Esophagus muscularis mucosa (tissue), 4 donors: ENCODE data around the gene C16orf82. TPM values are rescaled to one million over a fixed set of nuclear protein-coding genes. Genes with fewer than 3 reads are reported as not detected.

ENCODE experiments used
- DNase-seq: peaks from one replicate; pipeline ENCODE4 v3.0.0-alpha.2; 2017; ENCODE audit errors: extremely low spot score
- H3K27ac ChIP-seq, 4 donors: fragments of 200-600 bp; sonication (generic); replicated peaks in 1 of 4; 1 replicate in 3 of 4; 2 replicates in 1 of 4; pipeline ENCODE4 v1.5.1; 2016 to 2019; ENCODE audit warnings: mild to moderate bottlenecking in 1 of 4
- H3K27me3 ChIP-seq, 4 donors: fragments of 200-600 bp; sonication (generic); one replicate each; pipeline versions ENCODE4 v1.5.1 to v1.6.0; 2016 to 2019
- H3K36me3 ChIP-seq, 4 donors: fragments of 200-600 bp; sonication (generic); one replicate each; pipeline ENCODE4 v1.5.1; 2016 to 2019
- H3K4me1 ChIP-seq, 4 donors: fragments of 200-600 bp; sonication (generic); one replicate each; pipeline ENCODE4 v1.5.1; 2016 to 2019
- H3K4me3 ChIP-seq, 4 donors: fragments of 200-600 bp; sonication (generic); 1 replicate in 2 of 4; 2 replicates in 2 of 4; pipeline ENCODE4 v1.5.1; 2016 to 2019; ENCODE audit warnings: mild to moderate bottlenecking in 4 of 4, moderate library complexity in 1 of 4
- H3K9me3 ChIP-seq, 4 donors: fragments of 200-600 bp; sonication (generic); 1 replicate in 3 of 4; 2 replicates in 1 of 4; pipeline ENCODE4 v1.5.1; 2016 to 2019
- CTCF ChIP-seq, 3 experiments: fragments of 200-600 bp in 2 of 3; fragments of 450-650 bp in 1 of 3; sonication (generic) in 2 of 3; IDR thresholded peaks; one replicate each; pipeline ENCODE4 v1.5.1; 2017 to 2019; ENCODE audit warnings: antibody characterized with exemption in 3 of 3, mild to moderate bottlenecking in 2 of 3, moderate library complexity in 1 of 3
- EP300 ChIP-seq: sonication (generic); formaldehyde crosslinking; IDR thresholded peaks from one replicate; pipeline ENCODE4 v1.6.1; 2017; ENCODE audit warnings: antibody characterized with exemption
- POLR2A ChIP-seq: fragments of 450-650 bp; IDR thresholded peaks from one replicate; pipeline ENCODE4 v1.6.1; 2017; ENCODE audit warnings: antibody characterized with exemption, moderate library complexity, mild to moderate bottlenecking, low read depth
- POLR2AphosphoS5 ChIP-seq, 2 donors: sonication (generic); formaldehyde crosslinking; IDR thresholded peaks; one replicate each; pipeline ENCODE4 v1.6.1; 2017; ENCODE audit warnings: antibody characterized with exemption in 2 of 2
- WGBS: methylation state at CpG from one replicate; pipeline ENCODE4 v1.1.5; 2018; 5-methylcytosine and 5-hydroxymethylcytosine counted together
- intact Hi-C: fragments of 100-400 bp; cut with DNase I; formaldehyde crosslinking; loops from one replicate; pipeline ENCODE4 v1.15.1; 2023
- total RNA-seq, 4 donors: library from RNA; depleted of rRNA; stranded (reverse); fragments of >200 nt; gene quantifications; one replicate each; pipeline versions ENCODE4 v1.1.0 to v1.2.1, GENCODE V29; 2016

Gene C16orf82
- total RNA-seq, 4 donors from 2014 or later, result not detected

GRCh38 chr16:27118526-27118925 is 51.8 kb downstream of the C16orf82 start:
- Histone ChIP-seq H3K36me3 (no peaks in the 10 kb centered on the region), H3K27ac (no peak overlapping the region), H3K4me3 (no peak overlapping the region), H3K9me3 (peaks cover 0 to 23% (median 13%) of the 10 kb centered on the region in 4 donors), H3K4me1 (no peaks in the 10 kb centered on the region), H3K27me3 (no peaks in the 10 kb centered on the region)
- no peak for DNase-seq
- no peak for TF ChIP-seq POLR2A
- no peak for TF ChIP-seq POLR2AphosphoS5 (IDR thresholded peaks at IDR 0.05)
- TF ChIP-seq CTCF (IDR thresholded peaks at IDR 0.05), result no peak
- TF ChIP-seq EP300, result no peak
- intact Hi-C loops, result no loop called here
- 57% methylated on average over 5 of the region's 5 CpGs for WGBS

Other genes with a start within 250 kb of the C16orf82 start
- gene KDM8, start 136.6 kb downstream of the C16orf82 start, total RNA-seq, result 1 to 10 TPM; 2.5 to 7.1 (median 3.7) TPM
- gene NSMCE1, start 201.8 kb downstream of the C16orf82 start, total RNA-seq, result 10 to 100 TPM; 49.7 to 68.8 (median 64.0) TPM
- 100 to 1,000 TPM in 3 of 4 donors, 10 to 100 TPM in 1; 72.7 to 167 (median 116) TPM for gene IL4R, start 247.0 kb downstream of the C16orf82 start, total RNA-seq